Germinal center (tissue), 1 donor: Measurements from ENCODE around the gene CHST13.

ENCODE experiments used
- DNase-seq: peaks from one replicate; pipeline ENCODE4 v3.0.0; 2012; ENCODE audit warnings: mixed read lengths, low spot score

The CHST13 gene

DNA sequence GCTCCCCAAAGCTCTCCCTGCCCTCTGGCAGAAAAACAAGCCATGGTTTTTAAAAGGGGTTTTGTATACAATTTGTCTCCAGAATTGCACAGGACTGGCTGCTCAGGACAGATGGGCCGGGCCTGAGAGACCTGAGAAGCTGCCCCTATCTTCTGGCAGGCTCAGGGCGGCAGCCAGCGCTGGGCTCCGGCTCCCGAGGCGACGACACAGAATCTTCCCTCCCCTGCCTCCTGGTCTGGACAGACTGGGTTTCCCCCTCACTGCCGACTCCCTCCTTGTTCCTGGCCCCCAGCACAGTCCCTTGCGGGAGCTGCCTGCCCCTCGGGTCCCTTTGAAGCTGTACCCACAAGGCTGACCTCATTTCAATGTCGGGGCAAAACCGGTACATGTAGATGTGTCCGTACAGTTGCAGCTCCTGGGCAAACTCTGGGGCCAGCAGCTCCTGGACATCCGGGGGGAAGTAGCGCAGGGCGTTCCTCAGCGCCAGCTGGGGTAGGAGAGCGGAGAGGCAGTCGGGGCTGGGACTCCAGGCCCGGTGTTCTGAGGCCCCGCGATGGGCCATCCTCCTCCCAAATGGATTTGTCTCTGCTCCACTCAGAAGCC lies 13.5 kb upstream of the CHST13 start:
- no peak for DNase-seq

GRCh38 chr3:126511291-126511690 lies 12.7 kb upstream of the CHST13 start:
- no peak for DNase-seq

DNA sequence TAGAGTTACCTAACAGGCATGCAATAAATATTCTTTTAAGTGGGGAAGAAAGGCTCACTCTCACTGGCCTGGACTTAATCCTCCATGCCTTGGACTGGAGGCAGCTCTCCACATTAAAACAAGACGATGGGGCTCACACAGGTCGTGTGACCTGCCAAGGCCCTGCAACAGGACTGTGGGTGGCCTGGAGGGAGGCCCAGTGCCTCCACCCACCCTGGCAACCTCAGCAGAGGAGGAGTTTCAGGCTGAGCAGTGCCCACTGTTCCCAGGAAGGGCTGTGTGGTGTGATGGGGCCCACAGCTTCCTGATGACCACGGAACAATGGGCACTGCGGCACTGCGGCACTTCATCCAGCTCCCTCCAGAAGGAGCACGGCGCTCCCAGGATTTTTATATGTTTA lies 11.9 kb upstream of the CHST13 start:
- DNase-seq: no peak

DNA sequence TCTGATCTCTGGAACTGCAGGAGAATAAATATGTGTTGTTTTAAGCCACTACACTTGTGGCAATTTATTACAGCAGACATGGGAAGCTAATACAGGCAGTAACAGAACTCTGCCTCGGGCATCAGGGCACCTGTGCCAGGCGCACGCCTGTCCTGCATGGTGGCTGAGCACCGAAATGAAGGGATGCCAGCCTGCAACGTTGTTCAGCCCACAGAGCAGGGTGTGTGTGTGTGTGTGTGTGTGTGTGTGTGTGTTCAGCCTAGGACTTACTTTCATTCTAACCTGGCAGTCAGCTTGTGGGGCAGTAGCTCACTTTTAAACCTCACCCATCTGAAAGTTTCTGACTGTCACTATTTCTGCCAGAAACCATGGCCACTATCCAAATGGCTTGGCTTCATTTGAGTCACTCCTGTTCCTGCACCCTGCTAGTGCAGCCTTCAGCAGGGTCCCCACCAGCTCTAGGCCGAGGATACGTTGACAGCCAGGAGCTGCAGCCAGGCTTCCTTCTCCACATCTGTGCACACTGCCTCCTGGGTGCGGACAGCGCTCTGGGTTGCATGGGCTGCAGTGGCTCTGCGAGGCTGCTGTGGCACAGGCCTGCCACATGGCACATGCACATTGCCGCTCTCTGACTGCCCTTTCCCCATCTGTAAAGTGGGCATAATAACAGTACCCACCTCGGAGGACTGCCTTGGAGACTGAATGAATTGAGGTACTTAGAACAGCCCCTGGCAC lies 10.9 kb upstream of the CHST13 start:
- no peak for DNase-seq

GRCh38 chr3:126514161-126514560 lies 9.8 kb upstream of the CHST13 start:
- DNase-seq: no peak

- DNase-seq: no peak
These were observed 8.8 kb upstream of the CHST13 start for GRCh38 chr3:126515066-126515706.

DNA sequence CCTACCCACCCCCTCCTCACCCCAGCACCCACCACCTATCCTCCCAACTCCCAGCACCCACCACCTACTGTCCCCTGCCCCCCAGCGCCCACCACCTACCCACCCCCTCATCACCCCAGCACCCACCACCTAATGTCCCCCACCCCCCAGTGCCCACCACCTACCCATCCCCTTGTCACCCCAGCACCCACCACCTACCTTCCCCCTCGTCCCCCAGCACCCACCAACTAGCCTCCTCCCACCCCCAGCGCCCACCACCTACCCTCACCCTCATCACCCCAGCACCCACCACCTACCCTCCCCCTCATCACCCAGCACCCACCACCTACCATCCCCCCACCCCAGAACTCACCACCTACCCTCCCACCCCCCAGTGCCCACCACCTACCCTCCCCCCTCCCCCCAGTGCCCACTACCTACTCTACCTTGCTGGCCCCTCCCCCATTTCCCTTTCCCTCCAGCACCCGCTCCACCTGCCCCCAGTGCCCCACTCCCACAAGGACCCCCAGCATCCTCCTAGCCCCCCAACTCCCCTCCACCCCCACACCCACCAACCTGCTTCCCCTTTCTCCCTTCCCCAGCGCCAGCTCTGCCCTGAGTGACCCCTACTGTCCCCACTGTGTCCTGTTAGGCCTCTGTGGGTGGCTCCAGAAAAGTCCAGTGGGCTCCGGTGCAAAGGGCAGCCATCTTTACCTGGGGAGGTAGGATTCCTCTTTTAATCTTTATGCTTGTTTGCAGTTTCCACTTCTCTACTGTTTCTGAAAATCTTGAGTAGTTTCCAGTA lies 7.6 kb upstream of the CHST13 start:
- no peak for DNase-seq

DNA sequence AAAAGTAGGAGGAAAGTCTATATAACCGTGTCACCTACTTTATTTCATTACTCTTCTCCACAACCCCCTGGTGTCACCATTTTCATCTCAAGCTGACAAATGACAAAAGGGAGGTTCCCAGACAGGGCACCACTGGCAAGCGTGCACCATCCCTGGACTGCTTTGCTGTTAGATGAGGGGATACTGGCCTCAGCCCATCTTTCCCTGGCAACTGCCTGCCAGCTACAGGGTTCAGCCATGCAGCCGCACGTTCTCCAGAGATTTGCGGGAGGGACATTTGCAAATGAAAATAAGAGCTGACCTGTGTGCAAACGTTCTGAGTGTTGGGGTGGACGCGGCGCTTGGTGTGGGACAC lies 7.0 kb upstream of the CHST13 start:
- no peak for DNase-seq

DNA sequence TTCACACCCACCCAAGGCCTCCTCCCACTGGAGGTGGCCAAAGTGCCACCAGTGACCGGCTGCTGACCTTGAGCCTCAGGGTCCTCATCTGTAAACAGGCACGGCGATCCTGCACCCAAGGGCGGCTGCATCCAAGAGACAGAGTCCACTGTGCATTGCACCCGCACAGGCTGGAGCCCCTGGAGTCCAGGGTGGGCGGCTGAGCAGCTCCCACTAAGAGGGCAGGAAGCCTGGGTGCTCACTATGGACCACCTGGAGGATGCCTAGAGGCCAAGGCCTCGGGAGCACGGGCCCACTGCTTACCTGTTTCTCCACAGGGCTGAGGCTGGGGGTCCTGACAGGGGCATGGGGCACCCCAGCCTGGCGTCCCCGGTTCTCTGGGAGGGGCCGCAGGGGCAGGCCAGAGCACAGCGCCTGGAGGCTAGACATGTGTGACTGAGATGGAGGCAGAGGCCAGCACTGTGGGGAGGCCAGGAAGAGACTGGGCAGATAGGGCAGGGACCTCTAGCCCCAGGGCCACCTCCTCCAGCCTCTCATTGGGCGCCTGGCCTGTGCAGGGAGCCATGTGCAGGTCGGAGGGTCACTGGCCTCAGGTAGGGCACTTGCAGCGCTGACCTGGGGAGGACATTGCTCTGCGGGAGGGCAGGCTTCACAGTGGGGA lies 6.5 kb upstream of the CHST13 start, which contains the start of gene UROC1:
TSS of gene UROC1 (minus strand) at position 483 of the 661 bp plus-strand sequence. CDS start at position 429, 54 bp downstream.
- DNase-seq: no peak

GRCh38 chr3:126517986-126518778 lies 5.8 kb upstream of the CHST13 start:
- DNase-seq: no peak

- no peak for DNase-seq
These were observed 5.2 kb upstream of the CHST13 start for GRCh38 chr3:126518779-126519177.

DNA sequence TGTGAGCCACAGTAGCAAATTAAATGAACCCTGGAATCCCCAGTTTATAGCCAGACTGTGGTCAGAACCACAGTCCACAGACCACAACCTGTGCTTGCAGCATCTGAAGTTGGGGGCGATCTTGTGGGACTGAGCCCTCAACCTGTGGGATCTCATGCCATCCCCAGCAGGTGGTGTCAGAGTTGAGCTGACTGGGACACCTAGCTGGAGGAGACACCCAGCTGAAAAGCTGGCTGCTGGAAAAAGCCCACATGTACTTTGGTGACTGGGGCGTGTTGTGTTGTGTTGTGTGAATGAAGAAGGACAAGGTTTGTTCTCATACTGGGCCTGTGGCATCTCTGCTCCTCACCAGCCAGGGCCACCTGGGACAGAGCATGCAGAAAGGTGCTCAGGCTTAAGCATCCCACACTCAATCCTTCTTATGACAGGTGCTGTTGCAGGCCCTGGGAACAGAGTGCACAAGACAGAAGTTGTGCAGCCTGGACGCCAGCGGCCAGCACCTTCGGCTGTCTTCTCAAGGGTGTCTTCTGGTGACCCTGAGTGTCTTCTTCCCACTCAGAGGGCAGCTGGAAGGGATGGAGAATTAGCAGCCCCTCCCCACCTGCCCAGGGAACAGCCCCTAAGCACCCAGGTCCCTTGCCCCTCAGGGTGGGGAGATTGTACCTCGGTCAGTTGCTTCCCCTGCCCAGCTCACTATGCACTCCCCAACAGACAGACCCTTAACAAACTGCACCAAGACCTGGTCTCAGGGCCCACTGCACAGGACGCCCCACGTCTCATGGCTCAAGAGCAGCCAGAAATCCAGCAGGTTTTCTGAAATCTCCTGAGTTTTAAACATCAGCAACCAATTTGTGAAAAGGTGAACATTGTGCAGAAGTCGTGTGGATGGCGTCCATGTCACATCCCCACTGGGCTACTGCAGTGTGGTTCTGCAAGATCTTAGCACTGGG lies 4.2 kb upstream of the CHST13 start:
- DNase-seq: no peak

- no peak for DNase-seq
These were observed 2.6 kb upstream of the CHST13 start for GRCh38 chr3:126521122-126521891.

DNA sequence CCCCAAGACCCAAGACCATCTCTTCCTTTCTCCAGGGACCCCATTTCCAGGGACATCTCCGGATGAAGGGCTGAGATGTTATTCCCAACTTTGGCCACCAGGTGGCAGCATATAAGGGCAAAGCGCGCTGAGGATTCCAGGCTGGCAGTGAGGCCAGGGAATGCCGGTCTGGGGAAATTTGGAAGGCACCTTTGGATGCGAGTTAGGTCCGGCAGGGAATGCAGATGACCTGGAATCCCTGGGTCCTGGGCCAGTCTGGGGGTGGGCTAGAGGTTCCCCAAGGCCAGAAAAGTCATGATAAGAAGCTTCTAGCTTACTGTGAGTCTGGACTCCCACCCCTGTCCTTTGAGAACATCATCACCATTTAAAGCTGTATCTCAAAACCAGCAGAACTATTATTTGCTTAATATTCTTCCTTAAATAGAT lies 1.6 kb upstream of the CHST13 start:
- DNase-seq: peak; percentile 62

DNA sequence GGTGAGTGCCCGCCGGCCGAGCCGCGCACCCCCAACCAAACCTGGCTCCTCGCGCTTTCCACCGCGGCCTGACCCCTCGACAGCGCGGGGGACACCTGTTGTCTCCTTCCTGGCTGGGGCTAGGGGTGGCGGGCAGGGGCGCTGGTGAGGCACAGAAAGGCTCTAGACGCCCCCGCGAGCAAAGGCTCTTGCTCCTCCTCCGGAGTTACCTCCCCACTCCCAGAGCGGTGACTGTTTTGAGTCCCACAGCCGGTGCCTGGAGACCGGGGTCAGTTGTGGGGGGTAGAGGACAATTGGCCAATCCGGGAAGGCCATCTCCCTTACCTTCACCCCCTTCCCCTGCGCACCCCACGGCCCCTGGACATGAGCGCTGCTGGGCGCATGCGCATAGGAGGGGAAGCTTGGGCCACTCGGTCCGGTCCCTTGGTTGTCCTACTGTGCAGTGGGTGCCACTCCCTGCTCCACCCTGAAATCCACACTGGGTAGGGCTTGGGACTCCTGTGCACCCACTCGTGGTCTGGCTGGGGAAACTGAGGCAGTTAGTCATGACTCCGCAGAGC lies 554 bp downstream of the CHST13 start:
- DNase-seq: no peak

GRCh38 chr3:126525091-126525852 lies 1.3 kb downstream of the CHST13 start:
- DNase-seq: no peak

- no peak for DNase-seq
These were observed 2.1 kb downstream of the CHST13 start for GRCh38 chr3:126525853-126526667.
